Measurements from ENCODE around the gene EVX2.

Gene EVX2

GRCh38 chr2:176083796-176084261, at the start of gene EVX2:
EVX2 (minus strand) TSS chr2:176083962; CDS start chr2:176083776, 186 bp downstream.
- no peak for DNase-seq (ENCODE audit: low spot score)

- no peak for DNase-seq (ENCODE audit: low spot score)
These were observed 49.6 kb upstream of the EVX2 start for GRCh38 chr2:176133389-176133788.

- DNase-seq (ENCODE audit: low spot score): no peak
These were observed 48.7 kb upstream of the EVX2 start for GRCh38 chr2:176132205-176133171.

GRCh38 chr2:176131848-176132158, 48.0 kb upstream of the EVX2 start:
- no peak for DNase-seq (ENCODE audit: low spot score)

GRCh38 chr2:176130957-176131847, 47.4 kb upstream of the EVX2 start:
- DNase-seq (ENCODE audit: low spot score): no peak

GRCh38 chr2:176130147-176130956, 46.6 kb upstream of the EVX2 start:
- no peak for DNase-seq (ENCODE audit: low spot score)

GRCh38 chr2:176129813-176130146, 46.0 kb upstream of the EVX2 start:
- no peak for DNase-seq (ENCODE audit: low spot score)

- no peak for DNase-seq (ENCODE audit: low spot score)
These were observed 45.4 kb upstream of the EVX2 start, which contains the start of gene HOXD8 for GRCh38 chr2:176128982-176129796. HOXD8 (plus strand) TSS chr2:176129705; CDS start chr2:176130367, 662 bp downstream.

GRCh38 chr2:176128172-176128981, 44.6 kb upstream of the EVX2 start:
- no peak for DNase-seq (ENCODE audit: low spot score)

- DNase-seq (ENCODE audit: low spot score): no peak
These were observed 44.0 kb upstream of the EVX2 start for GRCh38 chr2:176127774-176128072.

GRCh38 chr2:176126929-176127773, 43.4 kb upstream of the EVX2 start:
- no peak for DNase-seq (ENCODE audit: low spot score)

- DNase-seq (ENCODE audit: low spot score): no peak
These were observed 42.0 kb upstream of the EVX2 start for GRCh38 chr2:176125772-176126054.

- no peak for DNase-seq (ENCODE audit: low spot score)
These were observed 41.4 kb upstream of the EVX2 start for GRCh38 chr2:176124947-176125771.

- no peak for DNase-seq (ENCODE audit: low spot score)
These were observed 40.6 kb upstream of the EVX2 start for GRCh38 chr2:176124110-176124946.

GRCh38 chr2:176123411-176124109, 39.8 kb upstream of the EVX2 start:
- DNase-seq (ENCODE audit: low spot score): no peak

GRCh38 chr2:176122683-176123410, 39.1 kb upstream of the EVX2 start, which contains the start of gene HOXD9:
HOXD9 (plus strand) TSS chr2:176122719; CDS start chr2:176122769, 50 bp downstream.
- DNase-seq (ENCODE audit: low spot score): no peak

Data from germinal center (tissue), 1 donor.